Measurements from ENCODE around the gene NCBP1. TPM values are rescaled to one million over a fixed set of nuclear protein-coding genes. Genes with fewer than 3 reads are reported as not detected.
A peak's percentile ranks its signal among the peaks of the same experiment; 100 is the strongest.

Gene NCBP1
- total RNA-seq, 2 experiments from 2014 or later = 50.7 to 53.5 TPM

GRCh38 chr9:97705354-97705950 is 71.8 kb downstream of the NCBP1 start:
- no peaks in the 10 kb centered on the region for H3K9me3 Mint-ChIP-seq
- peaks cover 18% of the 10 kb centered on the region for H3K27me3 Mint-ChIP-seq
- H3K4me1 ChIP-seq (ENCODE audit: insufficient read depth, low read length) = peaks cover 25% of the 10 kb centered on the region
- H3K9me3 ChIP-seq (ENCODE audit: control insufficient read depth in 1 of 2, insufficient read depth in 1 of 2, low read length in 2 of 2) = no peaks in the 10 kb centered on the region
- H3K4me3 ChIP-seq (ENCODE audit: low read length) = no peak overlapping the region
- no peaks in the 10 kb centered on the region for H3K36me3 ChIP-seq (ENCODE audit: insufficient read depth, low read length)
- H3K4me3 Mint-ChIP-seq = no peak overlapping the region
- H3K27ac Mint-ChIP-seq = no peak overlapping the region
- no peak overlapping the region for H3K27ac ChIP-seq (ENCODE audit: low read depth in 1 of 2, low read length in 2 of 2)
- H3K27me3 ChIP-seq (ENCODE audit: control insufficient read depth in 1 of 2, insufficient read depth in 2 of 2, low read length in 2 of 2) = peaks cover 0 to 5% of the 10 kb centered on the region in 2 experiments
- H3K36me3 Mint-ChIP-seq (ENCODE audit: low read depth) = no peaks in the 10 kb centered on the region
- peak in 3 of 14 experiments; percentile 25 to 45 (median 38) for DNase-seq
- CTCF ChIA-PET = no interaction called here
- ATAC-seq (ENCODE audit: poor library complexity) = peak; percentile 39
- no peak for TF ChIP-seq CTCF (IDR thresholded peaks at IDR 0.05)
- H3K4me1 Mint-ChIP-seq (ENCODE audit: low read depth) = peaks cover 12% of the 10 kb centered on the region
- intact Hi-C loops (cut with DNase I, micrococcal nuclease) = loop anchor here (10.0 kb wide), 2 partner anchors 99 to 1089 kb away; partner anchors contain the start of gene ANKS6 (in 1 of the 2)
- POLR2A ChIA-PET = interaction anchor here (0.6 to 2.5 kb wide), 3 partner anchors 9 to 217 kb away, joined by 3 to 14 read pairs (median 3); partner anchors contain the start of genes TRMO and XPA

GRCh38 chr9:97706246-97706645 is 72.6 kb downstream of the NCBP1 start:
- ATAC-seq (ENCODE audit: poor library complexity) (no peak), DNase-seq (no peak)
- no peak overlapping the region for H3K4me3 ChIP-seq (ENCODE audit: low read length)
- Mint-ChIP-seq H3K27me3 (peaks cover 19% of the 10 kb centered on the region), H3K36me3 (ENCODE audit: low read depth) (no peaks in the 10 kb centered on the region), H3K9me3 (no peaks in the 10 kb centered on the region), H3K4me3 (no peak overlapping the region), H3K4me1 (ENCODE audit: low read depth) (peaks cover 19% of the 10 kb centered on the region), H3K27ac (no peak overlapping the region)
- H3K36me3 ChIP-seq (ENCODE audit: insufficient read depth, low read length) = no peaks in the 10 kb centered on the region
- POLR2A ChIA-PET = interaction anchor here (0.8 to 2.5 kb wide), 3 partner anchors 9 to 550 kb away, joined by 3 to 14 read pairs (median 5); partner anchors contain the start of genes TRMO and XPA
- H3K27ac ChIP-seq (ENCODE audit: low read depth in 1 of 2, low read length in 2 of 2) = no peak overlapping the region
- H3K27me3 ChIP-seq (ENCODE audit: control insufficient read depth in 1 of 2, insufficient read depth in 2 of 2, low read length in 2 of 2) = peaks cover 0 to 5% of the 10 kb centered on the region in 2 experiments
- H3K9me3 ChIP-seq (ENCODE audit: control insufficient read depth in 1 of 2, insufficient read depth in 1 of 2, low read length in 2 of 2) = no peaks in the 10 kb centered on the region
- no peak for TF ChIP-seq CTCF (IDR thresholded peaks at IDR 0.05)
- CTCF ChIA-PET = no interaction called here
- H3K4me1 ChIP-seq (ENCODE audit: insufficient read depth, low read length) = peaks cover 33% of the 10 kb centered on the region
- intact Hi-C loops (cut with DNase I, micrococcal nuclease) = loop anchor here (10.0 kb wide), 2 partner anchors 99 to 1089 kb away; partner anchors contain the start of gene ANKS6 (in 1 of the 2)

- H3K9me3 ChIP-seq (ENCODE audit: control insufficient read depth in 1 of 2, insufficient read depth in 1 of 2, low read length in 2 of 2) = no peaks in the 10 kb centered on the region
- Mint-ChIP-seq H3K27ac (no peak overlapping the region), H3K4me3 (no peak overlapping the region), H3K4me1 (ENCODE audit: low read depth) (peaks cover 39% of the 10 kb centered on the region), H3K9me3 (no peaks in the 10 kb centered on the region), H3K36me3 (ENCODE audit: low read depth) (no peaks in the 10 kb centered on the region), H3K27me3 (peaks cover 15% of the 10 kb centered on the region)
- ChIA-PET CTCF (no interaction called here), POLR2A (interaction anchor here (0.6 kb wide), 1 partner anchor 213 kb away, joined by 3 read pairs; no protein-coding TSS in a partner anchor)
- no peak overlapping the region for H3K4me3 ChIP-seq (ENCODE audit: low read length)
- DNase-seq (peak in 10 of 14 experiments; percentile 14 to 81 (median 29)), ATAC-seq (ENCODE audit: poor library complexity) (peak; percentile 82)
- H3K4me1 ChIP-seq (ENCODE audit: insufficient read depth, low read length) = peaks cover 25% of the 10 kb centered on the region
- intact Hi-C loops (cut with DNase I, micrococcal nuclease) = loop anchor here (1.0 to 5.0 kb wide), 8 partner anchors 92 to 1067 kb away; no protein-coding TSS in a partner anchor
- no peak overlapping the region for H3K27ac ChIP-seq (ENCODE audit: low read depth in 1 of 2, low read length in 2 of 2)
- peaks cover 0 to 5% of the 10 kb centered on the region in 2 experiments for H3K27me3 ChIP-seq (ENCODE audit: control insufficient read depth in 1 of 2, insufficient read depth in 2 of 2, low read length in 2 of 2)
- no peaks in the 10 kb centered on the region for H3K36me3 ChIP-seq (ENCODE audit: insufficient read depth, low read length)
- peak; percentile 89 for TF ChIP-seq CTCF (IDR thresholded peaks at IDR 0.05)
Measured at GRCh38 chr9:97710356-97711222, 77.0 kb downstream of the NCBP1 start.
